ENCODE measurements around the gene AADAC. TPM values are rescaled to one million over a fixed set of nuclear protein-coding genes. Genes with fewer than 3 reads are reported as not detected.
A peak's percentile ranks its signal among the peaks of the same experiment; 100 is the strongest.

The AADAC gene
- total RNA-seq, 2 donors from 2014 or later: 7.3 to 8.0 TPM

DNA sequence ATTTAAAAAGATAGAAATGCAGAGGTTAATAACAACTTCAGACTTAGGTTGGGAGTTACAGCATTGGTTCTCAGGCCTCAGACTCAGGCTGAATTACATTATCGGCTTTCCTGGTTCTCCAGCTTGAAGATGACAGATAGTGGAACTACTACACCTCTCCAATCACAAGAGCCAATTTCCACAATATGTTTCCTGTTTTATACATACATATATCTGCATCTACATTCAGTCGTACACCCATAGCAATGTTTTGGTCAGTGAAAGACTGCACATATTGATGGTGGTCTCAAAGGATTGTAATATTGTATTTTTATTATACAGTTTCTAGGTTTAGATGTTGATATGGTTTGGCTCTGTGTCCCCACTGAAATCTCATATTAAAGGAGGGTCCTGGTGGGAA lies 44.7 kb upstream of the AADAC start:
- TF ChIP-seq, protein P1, sequence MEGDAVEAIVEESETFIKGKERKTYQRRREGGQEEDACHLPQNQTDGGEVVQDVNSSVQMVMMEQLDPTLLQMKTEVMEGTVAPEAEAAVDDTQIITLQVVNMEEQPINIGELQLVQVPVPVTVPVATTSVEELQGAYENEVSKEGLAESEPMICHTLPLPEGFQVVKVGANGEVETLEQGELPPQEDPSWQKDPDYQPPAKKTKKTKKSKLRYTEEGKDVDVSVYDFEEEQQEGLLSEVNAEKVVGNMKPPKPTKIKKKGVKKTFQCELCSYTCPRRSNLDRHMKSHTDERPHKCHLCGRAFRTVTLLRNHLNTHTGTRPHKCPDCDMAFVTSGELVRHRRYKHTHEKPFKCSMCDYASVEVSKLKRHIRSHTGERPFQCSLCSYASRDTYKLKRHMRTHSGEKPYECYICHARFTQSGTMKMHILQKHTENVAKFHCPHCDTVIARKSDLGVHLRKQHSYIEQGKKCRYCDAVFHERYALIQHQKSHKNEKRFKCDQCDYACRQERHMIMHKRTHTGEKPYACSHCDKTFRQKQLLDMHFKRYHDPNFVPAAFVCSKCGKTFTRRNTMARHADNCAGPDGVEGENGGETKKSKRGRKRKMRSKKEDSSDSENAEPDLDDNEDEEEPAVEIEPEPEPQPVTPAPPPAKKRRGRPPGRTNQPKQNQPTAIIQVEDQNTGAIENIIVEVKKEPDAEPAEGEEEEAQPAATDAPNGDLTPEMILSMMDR (IDR thresholded peaks at IDR 0.05): no peak
- TF ChIP-seq POLR2A (IDR thresholded peaks at IDR 0.05): no peak
- intact Hi-C loops (cut with DNase I): no loop called here
- Histone ChIP-seq H3K36me3 (replicated peaks in 1 of 2; ENCODE audit: insufficient read depth in 1 of 2, low read depth in 2 of 2) (no peaks in the 10 kb centered on the region), H3K27me3 (no peaks in the 10 kb centered on the region), H3K9me3 (no peaks in the 10 kb centered on the region), H3K4me3 (no peak overlapping the region), H3K4me1 (peaks cover 50% of the 10 kb centered on the region), H3K27ac (peak overlapping the region; percentile 63 to 90 (median 87))
- WGBS, 2 donors: 57 to 73% methylated on average over 2 of the region's 2 CpGs
- ATAC-seq (no peak), DNase-seq (no peak)

GRCh38 chr3:151770956-151771355 lies 43.0 kb upstream of the AADAC start:
- WGBS, 2 donors: 4 to 18% methylated on average over 4 of the region's 4 CpGs
- intact Hi-C loops (cut with DNase I): no loop called here
- Histone ChIP-seq H3K4me3 (no peak overlapping the region), H3K9me3 (no peaks in the 10 kb centered on the region), H3K4me1 (peaks cover 66% of the 10 kb centered on the region), H3K36me3 (replicated peaks in 1 of 2; ENCODE audit: insufficient read depth in 1 of 2, low read depth in 2 of 2) (no peaks in the 10 kb centered on the region), H3K27me3 (no peaks in the 10 kb centered on the region), H3K27ac (peak overlapping the region; percentile 65 to 90 (median 87))
- ATAC-seq (peak; percentile 87), DNase-seq (peak; percentile 80 to 91 (median 88))
- TF ChIP-seq, protein P1 (IDR thresholded peaks at IDR 0.05): no peak
- TF ChIP-seq POLR2A (IDR thresholded peaks at IDR 0.05): no peak

DNA sequence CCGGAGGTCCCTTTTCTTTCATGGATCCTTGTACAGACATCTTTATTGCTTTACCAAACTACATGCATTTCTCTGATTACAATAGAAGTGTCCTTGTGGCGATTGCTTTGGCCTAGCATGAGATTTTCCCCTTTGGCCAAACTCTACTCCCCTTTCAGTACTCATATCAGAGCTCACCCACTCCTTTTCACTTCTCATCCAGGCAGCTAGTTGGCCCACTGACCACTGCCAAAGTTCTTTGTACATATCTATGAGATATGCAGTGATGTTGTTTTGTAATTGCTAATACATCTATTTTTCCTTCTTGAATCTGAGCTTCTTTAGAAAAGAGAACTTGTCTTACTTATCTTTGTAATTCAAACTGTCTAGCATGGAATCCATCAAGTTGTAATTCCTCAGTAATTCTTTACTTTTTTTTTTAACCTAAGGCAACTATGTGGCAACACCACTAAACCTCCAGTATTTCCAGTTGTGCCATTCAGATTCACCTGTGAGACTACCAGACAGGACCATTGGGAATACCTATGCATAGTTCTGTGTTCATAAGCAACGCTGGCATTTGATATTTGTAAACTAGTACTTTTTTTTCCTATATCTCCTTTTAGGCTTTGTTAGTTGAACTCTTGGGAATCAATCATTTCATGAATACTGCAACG lies 41.0 kb upstream of the AADAC start:
- DNase-seq (no peak), ATAC-seq (no peak)
- peak overlapping the region in 2 of 4 donors; percentile 8 to 90 for H3K27ac ChIP-seq
- intact Hi-C loops (cut with DNase I): no loop called here
- no peaks in the 10 kb centered on the region for H3K27me3 ChIP-seq
- TF ChIP-seq, protein P1 (IDR thresholded peaks at IDR 0.05): no peak
- no peak for TF ChIP-seq POLR2A (IDR thresholded peaks at IDR 0.05)
- H3K9me3 ChIP-seq: no peaks in the 10 kb centered on the region
- H3K4me3 ChIP-seq: no peak overlapping the region
- H3K36me3 ChIP-seq (replicated peaks in 1 of 2; ENCODE audit: insufficient read depth in 1 of 2, low read depth in 2 of 2): no peaks in the 10 kb centered on the region
- H3K4me1 ChIP-seq: peaks cover 75% of the 10 kb centered on the region
- WGBS, 2 donors: 61 to 76% methylated on average over 4 of the region's 4 CpGs

- no peaks in the 10 kb centered on the region for H3K27me3 ChIP-seq
- ATAC-seq (no peak), DNase-seq (no peak)
- intact Hi-C loops (cut with DNase I): no loop called here
- 85 to 95% methylated on average over 1 of the region's 1 CpG for WGBS, 2 donors
- no peaks in the 10 kb centered on the region for H3K36me3 ChIP-seq (replicated peaks in 1 of 2; ENCODE audit: insufficient read depth in 1 of 2, low read depth in 2 of 2)
- peaks cover 64% of the 10 kb centered on the region for H3K4me1 ChIP-seq
- H3K27ac ChIP-seq: peak overlapping the region in 2 of 4 donors; percentile 62 to 70
- TF ChIP-seq POLR2A (IDR thresholded peaks at IDR 0.05): no peak
- TF ChIP-seq, protein P1 (IDR thresholded peaks at IDR 0.05): no peak
- H3K9me3 ChIP-seq: no peaks in the 10 kb centered on the region
- no peak overlapping the region for H3K4me3 ChIP-seq
Observed at GRCh38 chr3:151774235-151774634, 39.7 kb upstream of the AADAC start.

DNA sequence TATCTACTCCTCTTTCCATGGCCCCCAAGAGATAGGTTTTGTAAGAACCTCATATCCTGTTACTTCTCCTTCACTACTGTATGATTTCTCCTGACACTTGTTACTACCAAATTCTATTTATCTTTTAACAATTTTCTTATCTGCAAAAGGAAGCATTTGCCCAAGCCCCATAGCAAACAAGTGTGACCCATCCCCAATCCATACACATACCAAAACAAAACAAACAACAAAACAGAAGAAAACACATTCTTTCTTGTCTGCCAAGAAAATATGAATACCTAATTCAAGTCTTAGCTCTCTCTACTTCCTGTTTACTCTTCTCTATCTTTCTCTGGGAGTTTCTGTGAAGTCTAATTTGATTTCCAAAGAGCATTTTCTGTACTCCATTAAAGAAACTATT lies 39.0 kb upstream of the AADAC start:
- peak overlapping the region; percentile 17 to 70 (median 47) for H3K27ac ChIP-seq
- H3K27me3 ChIP-seq: no peaks in the 10 kb centered on the region
- no peak for TF ChIP-seq POLR2A (IDR thresholded peaks at IDR 0.05)
- TF ChIP-seq, protein P1 (IDR thresholded peaks at IDR 0.05): no peak
- intact Hi-C loops (cut with DNase I): no loop called here
- ATAC-seq (no peak), DNase-seq (no peak)
- peaks cover 57% of the 10 kb centered on the region for H3K4me1 ChIP-seq
- H3K4me3 ChIP-seq: no peak overlapping the region
- H3K9me3 ChIP-seq: no peaks in the 10 kb centered on the region
- H3K36me3 ChIP-seq (replicated peaks in 1 of 2; ENCODE audit: insufficient read depth in 1 of 2, low read depth in 2 of 2): no peaks in the 10 kb centered on the region
